Femur (tissue), 1 donor: Measurements from ENCODE around the gene MPZL1.

ENCODE experiments used
- DNase-seq: peaks from one replicate; pipeline ENCODE4 v3.0.0-alpha.2; 2017

The MPZL1 gene

GRCh38 chr1:167721617-167722151 is at the start of gene MPZL1:
MPZL1 (plus strand) TSS chr1:167721982; CDS start chr1:167722152, 170 bp downstream.
- DNase-seq: peak; percentile 98

- no peak for DNase-seq
Observed at GRCh38 chr1:167672831-167673230, 49.0 kb upstream of the MPZL1 start.

GRCh38 chr1:167673265-167673664 is 48.5 kb upstream of the MPZL1 start:
- DNase-seq: no peak

- DNase-seq: no peak
Observed at GRCh38 chr1:167674156-167674555, 47.6 kb upstream of the MPZL1 start.

GRCh38 chr1:167675440-167675839 is 46.3 kb upstream of the MPZL1 start:
- DNase-seq: no peak

- DNase-seq: no peak
Observed at GRCh38 chr1:167676205-167676915, 45.4 kb upstream of the MPZL1 start.

- DNase-seq: no peak
Observed at GRCh38 chr1:167676916-167677848, 44.6 kb upstream of the MPZL1 start.

- DNase-seq: no peak
Observed at GRCh38 chr1:167678422-167678821, 43.4 kb upstream of the MPZL1 start.

- no peak for DNase-seq
Observed at GRCh38 chr1:167678838-167679237, 42.9 kb upstream of the MPZL1 start.

- peak; percentile 50 for DNase-seq
Observed at GRCh38 chr1:167679714-167680113, 42.1 kb upstream of the MPZL1 start.

GRCh38 chr1:167681024-167681423 is 40.8 kb upstream of the MPZL1 start:
- DNase-seq: no peak

GRCh38 chr1:167681451-167682098 is 40.2 kb upstream of the MPZL1 start:
- DNase-seq: peak; percentile 73

GRCh38 chr1:167683226-167683625 is 38.6 kb upstream of the MPZL1 start:
- DNase-seq: no peak

GRCh38 chr1:167683641-167684502 is 37.9 kb upstream of the MPZL1 start:
- DNase-seq: peak; percentile 44

- no peak for DNase-seq
Observed at GRCh38 chr1:167685844-167686243, 35.9 kb upstream of the MPZL1 start.

GRCh38 chr1:167687919-167688519 is 33.8 kb upstream of the MPZL1 start:
- DNase-seq: peak; percentile 87

GRCh38 chr1:167689567-167689920 is 32.2 kb upstream of the MPZL1 start:
- DNase-seq: no peak

GRCh38 chr1:167690053-167690452 is 31.7 kb upstream of the MPZL1 start:
- DNase-seq: no peak

GRCh38 chr1:167693425-167694045 is 28.2 kb upstream of the MPZL1 start:
- DNase-seq: no peak

GRCh38 chr1:167694691-167695090 is 27.1 kb upstream of the MPZL1 start:
- no peak for DNase-seq

GRCh38 chr1:167695147-167695546 is 26.6 kb upstream of the MPZL1 start:
- no peak for DNase-seq
